ENCODE results near the gene SPTBN5.

Gene SPTBN5

DNA sequence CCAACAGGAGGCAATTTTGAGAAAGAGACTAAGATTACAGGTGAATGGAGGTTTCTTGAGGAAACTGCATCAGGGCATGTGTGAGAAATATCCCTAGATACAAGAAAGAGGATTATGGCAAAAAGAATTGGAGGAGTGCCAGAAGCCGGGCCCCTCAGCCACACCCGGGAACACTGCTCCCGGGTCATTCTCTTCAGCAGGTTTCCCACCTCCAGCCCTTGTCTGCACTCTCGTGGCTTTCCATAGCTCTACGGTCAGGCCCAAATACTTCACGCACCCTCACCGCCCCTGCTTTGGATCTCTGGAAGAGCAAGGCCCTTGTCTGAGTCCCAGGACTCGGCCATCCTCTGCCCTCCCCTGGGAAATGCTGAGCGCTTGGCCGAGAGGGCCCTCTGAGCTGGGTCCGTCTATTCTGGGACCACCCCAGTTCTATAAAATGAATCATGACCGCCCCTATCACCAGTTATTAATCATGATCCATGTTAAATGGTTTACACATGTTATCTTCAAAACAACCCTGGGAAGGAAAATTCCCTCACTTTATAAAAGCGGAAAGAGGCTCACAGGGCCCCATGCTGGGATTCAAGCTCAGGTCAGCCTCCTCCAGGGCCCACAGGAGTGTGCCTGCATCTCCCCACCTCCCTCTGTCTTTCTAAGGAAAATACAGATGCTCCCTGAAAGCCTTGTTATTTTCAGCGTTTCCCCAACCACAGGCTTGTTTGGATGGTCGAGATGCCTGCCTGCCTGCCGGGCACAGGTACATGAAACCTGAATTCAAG, 38.8 kb upstream of the SPTBN5 start:
- H3K4me3 ChIP-seq (ENCODE audit: low read depth, low read length): no peak overlapping the region
- no peak for DNase-seq (ENCODE audit: low read depth)
- TF ChIP-seq, protein P1, sequence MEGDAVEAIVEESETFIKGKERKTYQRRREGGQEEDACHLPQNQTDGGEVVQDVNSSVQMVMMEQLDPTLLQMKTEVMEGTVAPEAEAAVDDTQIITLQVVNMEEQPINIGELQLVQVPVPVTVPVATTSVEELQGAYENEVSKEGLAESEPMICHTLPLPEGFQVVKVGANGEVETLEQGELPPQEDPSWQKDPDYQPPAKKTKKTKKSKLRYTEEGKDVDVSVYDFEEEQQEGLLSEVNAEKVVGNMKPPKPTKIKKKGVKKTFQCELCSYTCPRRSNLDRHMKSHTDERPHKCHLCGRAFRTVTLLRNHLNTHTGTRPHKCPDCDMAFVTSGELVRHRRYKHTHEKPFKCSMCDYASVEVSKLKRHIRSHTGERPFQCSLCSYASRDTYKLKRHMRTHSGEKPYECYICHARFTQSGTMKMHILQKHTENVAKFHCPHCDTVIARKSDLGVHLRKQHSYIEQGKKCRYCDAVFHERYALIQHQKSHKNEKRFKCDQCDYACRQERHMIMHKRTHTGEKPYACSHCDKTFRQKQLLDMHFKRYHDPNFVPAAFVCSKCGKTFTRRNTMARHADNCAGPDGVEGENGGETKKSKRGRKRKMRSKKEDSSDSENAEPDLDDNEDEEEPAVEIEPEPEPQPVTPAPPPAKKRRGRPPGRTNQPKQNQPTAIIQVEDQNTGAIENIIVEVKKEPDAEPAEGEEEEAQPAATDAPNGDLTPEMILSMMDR (conservative IDR thresholded peaks at IDR 0.05; ENCODE audit: low read depth, low read length): no peak

DNA sequence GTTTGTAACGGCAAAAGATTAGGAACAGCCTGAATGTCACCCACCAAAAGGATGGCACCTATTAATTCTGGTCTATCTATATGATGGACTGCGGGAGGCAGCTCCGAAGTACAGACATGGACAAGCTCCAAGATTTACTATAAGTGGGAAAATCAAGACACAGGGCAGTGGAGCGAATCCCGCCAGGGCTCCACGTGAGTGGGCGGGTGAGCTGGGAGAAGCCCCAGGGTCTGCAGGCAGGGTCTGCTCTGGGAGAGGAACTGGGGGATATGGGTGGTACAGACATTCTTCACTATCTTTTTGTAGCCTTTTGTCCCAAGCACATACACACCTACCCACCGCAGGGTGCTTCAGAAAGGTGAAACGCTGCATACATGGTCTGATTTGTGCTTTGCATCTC, 38.2 kb upstream of the SPTBN5 start:
- DNase-seq (ENCODE audit: low read depth): no peak
- TF ChIP-seq, protein P1 (conservative IDR thresholded peaks at IDR 0.05; ENCODE audit: low read depth, low read length): no peak
- no peak overlapping the region for H3K4me3 ChIP-seq (ENCODE audit: low read depth, low read length)

DNA sequence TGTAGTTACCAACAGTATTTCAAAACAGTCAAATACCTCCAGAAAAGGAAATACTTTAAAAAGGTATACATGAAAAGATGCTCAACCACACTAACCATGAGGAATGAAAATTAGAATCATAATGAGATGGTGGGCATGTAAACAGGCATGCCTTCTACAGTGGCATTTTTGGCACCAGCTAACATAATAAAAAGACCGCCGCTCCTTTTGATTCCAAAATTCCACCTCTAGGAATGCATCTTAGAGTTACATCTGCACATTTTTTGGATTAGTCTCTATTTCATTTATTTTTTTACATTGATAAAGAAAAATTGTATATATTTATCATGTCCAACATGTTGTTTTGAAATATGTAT, 37.0 kb upstream of the SPTBN5 start:
- TF ChIP-seq, protein P1 (conservative IDR thresholded peaks at IDR 0.05; ENCODE audit: low read depth, low read length): no peak
- no peak for DNase-seq (ENCODE audit: low read depth)
- no peak overlapping the region for H3K4me3 ChIP-seq (ENCODE audit: low read depth, low read length)

DNA sequence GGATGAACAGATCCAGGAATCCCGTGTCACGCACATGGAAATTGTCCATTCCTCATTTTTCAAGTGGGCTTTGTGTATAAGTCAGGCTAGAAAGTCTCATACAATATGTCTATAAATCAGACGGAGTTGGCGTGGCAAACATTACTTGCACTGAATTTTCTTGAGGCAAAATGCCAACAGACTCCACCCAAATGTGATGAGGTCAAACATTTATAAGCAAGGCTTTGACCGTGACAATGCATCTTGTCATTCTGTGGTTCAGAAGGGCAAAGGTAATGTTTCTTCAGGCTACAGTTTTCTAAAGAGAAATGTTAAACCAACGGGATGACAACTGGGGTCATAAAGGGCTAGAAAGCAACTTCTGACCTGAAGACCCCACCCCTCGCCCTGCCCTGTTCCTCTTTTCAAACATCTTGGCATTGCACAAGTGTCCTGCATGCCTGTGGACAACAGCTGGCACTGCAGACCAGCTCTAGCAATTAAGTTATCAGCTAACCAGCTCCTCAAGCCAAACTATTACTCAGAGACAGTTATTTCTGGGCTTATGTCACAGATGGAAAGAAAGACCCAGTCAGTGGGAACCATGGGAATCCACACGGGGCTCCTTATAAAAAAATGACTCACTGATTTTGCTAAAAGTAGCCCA, 36.5 kb upstream of the SPTBN5 start:
- DNase-seq (ENCODE audit: low read depth): peak; percentile 87
- TF ChIP-seq, protein P1 (conservative IDR thresholded peaks at IDR 0.05; ENCODE audit: low read depth, low read length): peak; percentile 41
- H3K4me3 ChIP-seq (ENCODE audit: low read depth, low read length): no peak overlapping the region

DNA sequence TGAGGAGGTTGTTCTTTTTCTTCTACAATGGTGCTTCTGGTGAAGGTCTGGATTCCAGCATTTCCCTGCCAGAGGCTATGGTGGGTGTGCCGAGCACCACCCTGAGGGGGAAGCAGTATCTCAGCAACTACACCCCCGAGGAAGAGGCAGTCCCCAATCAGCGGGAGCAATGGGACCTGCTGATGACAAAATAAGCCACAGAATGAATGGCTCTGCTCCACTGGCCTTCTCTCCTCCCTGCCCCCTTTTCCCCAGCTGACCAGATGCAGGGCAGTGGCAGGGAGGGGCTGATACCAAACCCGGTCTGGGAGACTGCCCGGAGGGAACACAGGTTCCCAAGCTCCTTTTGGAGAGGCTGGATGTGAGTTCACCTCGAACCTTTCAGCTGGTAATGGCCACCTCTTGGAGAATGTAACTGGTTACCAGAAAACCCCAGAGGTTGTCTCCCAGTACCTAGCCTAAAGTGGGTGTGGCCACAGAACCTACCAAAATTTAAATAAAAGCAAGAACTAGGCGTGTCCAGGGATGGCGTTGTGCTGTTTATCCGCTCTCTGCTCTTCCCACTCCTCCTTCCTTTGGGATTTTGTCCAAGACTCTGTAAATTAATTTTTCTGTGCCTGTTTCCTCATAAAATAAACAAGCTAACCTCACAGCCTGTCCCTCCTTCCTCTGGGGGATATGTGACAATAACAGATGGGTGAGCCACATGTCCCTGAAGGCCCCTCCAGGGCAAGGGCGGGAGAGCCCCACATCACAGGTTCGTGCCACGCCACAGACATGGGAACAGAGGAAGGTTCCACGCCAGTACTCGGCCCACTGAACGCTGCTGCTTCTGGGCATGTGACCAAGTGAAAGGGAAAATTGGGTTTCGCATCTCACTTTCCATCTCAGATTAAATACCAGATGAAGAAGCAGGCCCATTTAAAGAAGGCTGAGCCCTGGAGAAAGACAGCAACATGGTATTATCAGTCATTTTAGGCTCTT, 35.1 kb upstream of the SPTBN5 start:
- TF ChIP-seq, protein P1 (conservative IDR thresholded peaks at IDR 0.05; ENCODE audit: low read depth, low read length): no peak
- DNase-seq (ENCODE audit: low read depth): no peak
- no peak overlapping the region for H3K4me3 ChIP-seq (ENCODE audit: low read depth, low read length)

DNA sequence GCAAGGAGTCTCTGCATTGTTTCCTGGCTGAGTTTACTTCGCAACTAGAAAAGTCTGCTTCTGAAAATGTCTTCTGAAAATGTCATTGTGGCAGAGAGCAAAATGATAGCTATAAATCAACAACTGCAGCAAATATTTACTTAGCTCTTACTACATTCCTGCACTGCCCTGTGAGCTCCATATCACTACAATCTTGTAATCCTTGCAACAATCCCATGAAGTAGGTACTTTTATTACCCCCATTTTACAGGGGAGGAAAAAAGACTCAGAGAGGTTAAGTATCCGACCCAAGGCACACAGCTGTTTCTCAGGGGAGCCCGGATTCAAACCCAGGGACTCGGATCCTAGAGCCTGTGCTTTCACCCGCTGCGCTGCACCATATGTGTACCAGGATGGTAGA, 34.2 kb upstream of the SPTBN5 start:
- no peak overlapping the region for H3K4me3 ChIP-seq (ENCODE audit: low read depth, low read length)

More for the DNA sequence above, 34.2 kb upstream of the SPTBN5 start:
- TF ChIP-seq, protein P1 (conservative IDR thresholded peaks at IDR 0.05; ENCODE audit: low read depth, low read length): no peak
- DNase-seq (ENCODE audit: low read depth): no peak
